NCI-H2081 (cell line): ENCODE data around the gene SLC33A1.
"Not testable (repeated sequence)": the region's sequence is repeated elsewhere in the genome, so short reads cannot be mapped to it uniquely, and the experiment has no call there.

Experiments
- DNase-seq, 2 experiments: peaks; one replicate each; lab custom pipeline; 2025; lab: John Stamatoyannopoulos, UW

The SLC33A1 gene

GRCh38 chr3:155861476-155862183, 7.4 kb upstream of the SLC33A1 start:
- no peak for DNase-seq

- not testable (repeated sequence) for DNase-seq
These were observed 6.2 kb upstream of the SLC33A1 start for GRCh38 chr3:155860424-155860823.

GRCh38 chr3:155859859-155860258, 5.6 kb upstream of the SLC33A1 start:
- no peak for DNase-seq

- peak; percentile 38 to 50 for DNase-seq
These were observed 750 bp downstream of the SLC33A1 start for GRCh38 chr3:155853214-155854140.

- no peak for DNase-seq
These were observed 1.9 kb downstream of the SLC33A1 start for GRCh38 chr3:155852341-155852740.

GRCh38 chr3:155849404-155849803, 4.8 kb downstream of the SLC33A1 start:
- not testable (repeated sequence) for DNase-seq

- DNase-seq: no peak
These were observed 6.2 kb downstream of the SLC33A1 start for GRCh38 chr3:155847993-155848392.

GRCh38 chr3:155846119-155846518, 8.1 kb downstream of the SLC33A1 start:
- DNase-seq: no peak

GRCh38 chr3:155843569-155843968, 10.7 kb downstream of the SLC33A1 start:
- no peak for DNase-seq

GRCh38 chr3:155835341-155836071, 18.7 kb downstream of the SLC33A1 start:
- DNase-seq: peak in 1 of 2 experiments; percentile 41

- not testable (repeated sequence) for DNase-seq
These were observed 25.6 kb downstream of the SLC33A1 start for GRCh38 chr3:155828490-155829098.

- DNase-seq: no peak
These were observed 39.1 kb downstream of the SLC33A1 start for GRCh38 chr3:155815030-155815545.

GRCh38 chr3:155813224-155813623, 41.0 kb downstream of the SLC33A1 start:
- DNase-seq: not testable (repeated sequence)

GRCh38 chr3:155809181-155809580, 45.0 kb downstream of the SLC33A1 start:
- no peak for DNase-seq

GRCh38 chr3:155807823-155808222, 46.4 kb downstream of the SLC33A1 start:
- no peak for DNase-seq

- peak; percentile 72 to 84 for DNase-seq
These were observed 48.2 kb downstream of the SLC33A1 start, which contains the start of gene C3orf33 for GRCh38 chr3:155805802-155806618. C3orf33 (minus strand) TSS chr3:155806278; CDS start chr3:155806252, 26 bp downstream.

- no peak for DNase-seq
These were observed 48.9 kb downstream of the SLC33A1 start for GRCh38 chr3:155805204-155805801.

- no peak for DNase-seq
These were observed 49.9 kb downstream of the SLC33A1 start for GRCh38 chr3:155804323-155804722.

GRCh38 chr3:155792532-155792931, 61.7 kb downstream of the SLC33A1 start:
- DNase-seq: no peak

- DNase-seq: no peak
These were observed 63.0 kb downstream of the SLC33A1 start for GRCh38 chr3:155791190-155791589.
